AG04449 (cell line): Measurements from ENCODE around the gene ABHD13.
"Not testable (repeated sequence)": the region's sequence is repeated elsewhere in the genome, so short reads cannot be mapped to it uniquely, and the experiment has no call there.

Source experiments
- CTCF ChIA-PET: fragments of 350-600 bp; formaldehyde crosslinking; extraction: SDS; loops from one replicate; lab custom pipeline; 2021; ENCODE audit warnings: antibody characterized with exemption; lab: Yijun Ruan, JAX
- POLR2A ChIA-PET: fragments of 400-600, 350-600 bp; formaldehyde crosslinking; extraction: SDS; loops from one replicate; lab custom pipeline; 2020; ENCODE audit warnings: antibody characterized with exemption, inconsistent platforms; lab: Yijun Ruan, JAX
- DNase-seq: peaks from one replicate; pipeline ENCODE4 v3.0.0-alpha.2; 2010; ENCODE audit warnings: low read depth, low spot score
- H3K4me3 ChIP-seq: 2 replicates; pipeline ENCODE4 v1.5.1; 2011; ENCODE audit warnings: low read depth, mild to moderate bottlenecking, control low read depth, low read length
- CTCF ChIP-seq: IDR thresholded peaks from one replicate; pipeline ENCODE4 v1.5.1; 2011; ENCODE audit warnings: mild to moderate bottlenecking, moderate library complexity, low read length, control low read depth, inconsistent platforms; ENCODE audit not compliant: insufficient read depth; ENCODE audit errors: missing control alignments

Gene ABHD13

GRCh38 chr13:108249150-108249549 lies 31.0 kb downstream of the ABHD13 start:
- no peak for DNase-seq
- no peak overlapping the region for H3K4me3 ChIP-seq
- CTCF ChIA-PET = no interaction called here
- POLR2A ChIA-PET = no interaction called here
- no peak for TF ChIP-seq CTCF

DNA sequence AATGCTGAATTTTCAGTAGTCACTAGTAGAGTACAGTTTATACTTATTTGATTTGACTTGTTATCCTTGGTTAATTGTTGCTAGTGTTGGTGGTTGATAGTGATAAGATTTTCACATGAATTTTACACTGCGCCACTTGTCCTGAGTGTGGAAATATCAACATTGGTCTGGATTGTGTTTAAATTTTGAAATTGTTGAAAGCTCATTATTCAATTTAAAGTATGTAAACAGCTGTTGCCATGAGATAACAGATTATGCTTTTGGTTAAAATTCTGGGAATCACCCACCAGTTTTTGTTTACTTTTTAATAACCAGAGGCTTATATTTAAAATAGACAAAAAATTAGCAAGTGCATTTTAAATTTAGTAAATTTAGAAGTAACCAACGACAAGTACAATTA lies 39.1 kb downstream of the ABHD13 start:
- no peak overlapping the region for H3K4me3 ChIP-seq
- CTCF ChIA-PET = no interaction called here
- POLR2A ChIA-PET = no interaction called here
- no peak for TF ChIP-seq CTCF
- no peak for DNase-seq

DNA sequence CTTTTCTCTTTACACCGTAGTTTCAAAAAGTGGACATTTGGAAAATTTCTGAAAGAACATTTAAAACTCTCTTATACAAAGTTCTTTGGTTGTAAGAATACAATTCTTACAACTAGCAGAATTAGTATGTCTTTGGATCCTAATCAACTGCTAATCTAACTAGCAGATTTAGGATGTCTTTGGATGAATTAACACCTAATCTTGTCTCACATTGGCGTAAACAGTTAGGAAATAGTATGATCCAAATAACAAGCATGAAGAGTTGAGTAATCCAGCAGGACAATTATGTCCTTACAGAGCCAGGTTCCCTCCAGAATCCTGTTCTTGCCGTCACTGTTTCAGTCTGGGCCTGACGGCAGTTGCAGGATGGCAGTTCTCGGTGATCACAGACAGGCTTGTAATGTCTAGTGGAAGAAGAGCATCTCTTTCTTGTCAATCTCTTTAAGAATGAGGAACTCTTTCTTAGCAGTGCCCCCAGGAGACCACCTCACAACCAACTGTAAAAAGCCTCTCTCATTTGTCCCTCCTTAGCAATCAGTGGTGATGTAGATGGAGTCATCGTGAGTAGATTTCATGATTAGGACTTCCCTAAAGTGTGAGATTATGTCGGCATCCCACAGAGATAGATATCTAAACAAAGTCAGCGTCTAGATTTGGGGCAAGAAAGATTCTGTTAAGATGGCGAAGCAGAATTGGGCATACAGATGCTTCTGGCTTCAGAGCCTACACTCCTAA lies 45.6 kb downstream of the ABHD13 start:
- no peak for TF ChIP-seq CTCF
- CTCF ChIA-PET = no interaction called here
- H3K4me3 ChIP-seq = no peak overlapping the region
- no peak for DNase-seq
- POLR2A ChIA-PET = no interaction called here

DNA sequence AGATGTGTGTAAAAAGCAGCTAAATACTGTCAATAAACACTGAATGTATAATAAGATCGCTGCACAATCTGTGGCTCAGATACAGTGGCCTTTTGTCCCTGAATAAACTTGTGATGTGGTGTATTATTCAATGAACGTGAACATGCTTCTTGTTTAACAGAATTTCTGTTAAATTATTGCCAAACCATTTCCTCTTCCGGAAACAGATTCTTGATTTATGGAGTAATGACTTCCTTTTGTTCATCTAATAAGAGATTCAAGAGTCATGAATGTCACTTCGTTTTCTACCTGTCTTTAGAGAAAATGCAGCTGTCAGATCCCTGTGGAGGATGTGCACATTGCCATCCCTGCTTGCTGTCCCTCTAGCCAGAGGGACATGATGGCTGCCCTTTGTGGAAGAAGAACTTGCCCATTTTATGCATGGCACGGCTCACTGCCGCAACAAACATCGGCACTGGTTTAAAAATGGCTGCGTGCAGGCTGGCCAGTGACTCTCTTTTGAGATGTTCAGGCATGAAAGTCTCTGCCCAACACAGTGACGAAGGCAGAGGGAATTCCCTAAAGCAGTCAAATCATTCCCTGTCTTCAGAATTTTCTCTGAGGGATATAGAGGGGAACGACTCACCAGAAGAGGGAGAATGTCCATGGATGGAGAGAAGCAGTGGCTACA lies 48.3 kb downstream of the ABHD13 start:
- ChIA-PET CTCF (no interaction called here), POLR2A (no interaction called here)
- H3K4me3 ChIP-seq = no peak overlapping the region
- DNase-seq = no peak
- TF ChIP-seq CTCF = no peak

DNA sequence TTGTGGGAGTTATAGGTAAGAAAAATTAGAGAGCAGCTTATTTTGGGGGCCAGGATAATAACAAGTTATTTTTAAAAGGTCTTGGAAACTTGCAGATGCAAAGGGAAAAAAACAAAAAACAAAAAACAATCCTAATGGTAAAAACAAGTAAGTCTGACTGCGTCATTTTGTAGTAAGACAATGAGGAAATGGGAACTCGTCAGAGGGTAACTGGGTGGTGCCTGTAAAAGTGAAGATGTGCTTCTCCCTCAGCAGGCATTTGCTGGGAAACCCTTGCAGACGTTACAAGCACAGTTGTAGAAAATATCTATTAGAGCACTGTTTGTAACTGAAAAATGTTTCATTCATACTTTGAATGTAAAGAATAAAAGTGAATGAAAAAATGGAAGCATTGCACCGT lies 49.2 kb downstream of the ABHD13 start:
- TF ChIP-seq CTCF = no peak
- no peak for DNase-seq
- POLR2A ChIA-PET = no interaction called here
- H3K4me3 ChIP-seq = no peak overlapping the region
- CTCF ChIA-PET = no interaction called here

DNA sequence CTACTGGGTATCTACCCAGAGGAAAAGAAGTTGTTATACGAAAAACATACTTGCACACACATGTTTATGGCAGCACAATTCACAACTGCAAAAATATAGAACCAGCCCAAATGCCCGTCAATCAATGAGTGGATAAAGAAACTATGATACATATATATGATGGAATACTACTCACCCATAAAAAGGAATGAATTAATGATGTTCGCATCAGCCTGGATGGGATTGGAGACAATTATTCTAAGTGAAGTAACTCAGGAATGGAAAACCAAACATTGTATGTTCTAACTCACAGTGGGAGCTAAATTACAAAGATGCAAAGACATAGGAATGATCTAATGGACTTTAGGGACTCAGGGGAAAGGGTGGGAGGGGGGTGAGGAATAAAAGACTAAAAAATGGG lies 49.7 kb downstream of the ABHD13 start:
- H3K4me3 ChIP-seq, POLR2A ChIA-PET, DNase-seq, CTCF ChIA-PET: not testable (repeated sequence)
